GM23248 (cell line): Measurements from ENCODE around the gene CDCP2.

Experiments used
- EZH2 ChIP-seq: fragments of 200-600 bp; sonication (generic); IDR thresholded peaks from 2 replicates; pipeline ENCODE4 v1.6.1; 2018; ENCODE audit warnings: antibody characterized with exemption, mild to moderate bottlenecking; ENCODE audit not compliant: insufficient read depth, poor library complexity, severe bottlenecking
- EZH2phosphoT487 ChIP-seq: fragments of 200-600 bp; sonication (generic); IDR thresholded peaks from 2 replicates; pipeline ENCODE4 v1.6.1; 2018; ENCODE audit warnings: antibody characterized with exemption, moderate library complexity, mild to moderate bottlenecking, low read depth; ENCODE audit not compliant: insufficient read depth

GRCh38 chr1:54105080-54105479, 47.7 kb downstream of the CDCP2 start:
- TF ChIP-seq EZH2 (no peak), EZH2phosphoT487 (no peak)
